ENCODE measurements around the gene STRBP.

GRCh38 chr9:123098096-123098459 is 170.3 kb downstream of the STRBP start:
- TF ChIP-seq CTCF (IDR thresholded peaks at IDR 0.05; ENCODE audit: control extremely low read depth in 1 of 3, insufficient read depth in 1 of 3, low read depth in 1 of 3, low read length in 3 of 3) (no peak), GABPA (IDR thresholded peaks at IDR 0.05; ENCODE audit: borderline replicate concordance, insufficient read depth, low read length) (no peak), BCL11A (IDR thresholded peaks at IDR 0.05; ENCODE audit: low read depth in 2 of 2, low read length in 2 of 2) (no peak), RFX5 (IDR thresholded peaks at IDR 0.05; ENCODE audit: borderline replicate concordance, low read depth, low read length) (no peak), TAF1 (IDR thresholded peaks at IDR 0.05; ENCODE audit: low read depth, low read length) (no peak), CREB1 (IDR thresholded peaks at IDR 0.05) (no peak), SRF (IDR thresholded peaks at IDR 0.05; ENCODE audit: low read depth, low read length) (no peak), YY1 (IDR thresholded peaks at IDR 0.05; ENCODE audit: low read depth, low read length) (no peak), SIN3A (conservative IDR thresholded peaks at IDR 0.05 in 1 of 2, IDR thresholded peaks at IDR 0.05 in 1 of 2; ENCODE audit: low read depth in 1 of 2, low read length in 2 of 2) (no peak)

Data from H1 (cell line).